HG02588 (cell line): ENCODE data around the gene MAP4K4.

Experiments
- ATAC-seq: cut with Tn5 transposase; IDR thresholded peaks from one replicate; pipeline ENCODE4 v1.9.1; 2021; ENCODE audit warnings: mild to moderate bottlenecking, moderate library complexity; ENCODE audit not compliant: unreplicated experiment

The MAP4K4 gene

DNA sequence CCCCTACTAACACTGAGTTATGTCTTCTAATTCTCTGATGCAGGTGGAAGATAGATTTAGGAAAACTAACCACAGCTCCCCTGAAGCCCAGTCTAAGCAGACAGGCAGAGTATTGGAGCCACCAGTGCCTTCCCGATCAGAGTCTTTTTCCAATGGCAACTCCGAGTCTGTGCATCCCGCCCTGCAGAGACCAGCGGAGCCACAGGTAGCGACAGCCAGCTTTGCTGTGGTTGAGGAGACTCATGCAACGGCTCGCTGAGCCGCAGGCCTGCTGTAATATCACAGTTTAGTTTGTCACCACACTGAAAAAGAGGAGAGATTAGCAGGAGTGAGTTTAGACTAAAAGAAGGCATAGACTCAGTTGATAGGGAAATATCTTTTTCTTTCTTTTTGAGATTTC is 163.3 kb downstream of the MAP4K4 start:
- no peak for ATAC-seq

DNA sequence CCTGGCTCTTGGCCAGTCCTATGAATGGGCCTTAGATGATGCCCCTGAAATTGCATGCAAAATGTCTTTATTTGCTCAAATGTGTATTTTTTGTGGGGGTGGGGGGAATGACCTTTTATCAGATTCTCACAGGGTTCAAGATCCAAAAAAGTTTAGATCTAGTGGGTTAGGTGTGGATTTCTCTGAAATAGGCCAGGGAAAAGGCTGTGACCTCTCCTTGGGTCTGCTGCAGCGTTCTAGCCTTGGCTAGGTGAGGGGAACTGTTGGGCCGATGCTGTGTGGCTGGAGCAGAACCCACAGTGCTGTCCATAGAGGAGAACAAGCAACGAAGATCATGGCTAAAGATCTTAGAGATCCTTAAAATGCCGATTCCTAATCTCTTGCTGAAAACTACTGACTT is 163.9 kb downstream of the MAP4K4 start:
- ATAC-seq = no peak

DNA sequence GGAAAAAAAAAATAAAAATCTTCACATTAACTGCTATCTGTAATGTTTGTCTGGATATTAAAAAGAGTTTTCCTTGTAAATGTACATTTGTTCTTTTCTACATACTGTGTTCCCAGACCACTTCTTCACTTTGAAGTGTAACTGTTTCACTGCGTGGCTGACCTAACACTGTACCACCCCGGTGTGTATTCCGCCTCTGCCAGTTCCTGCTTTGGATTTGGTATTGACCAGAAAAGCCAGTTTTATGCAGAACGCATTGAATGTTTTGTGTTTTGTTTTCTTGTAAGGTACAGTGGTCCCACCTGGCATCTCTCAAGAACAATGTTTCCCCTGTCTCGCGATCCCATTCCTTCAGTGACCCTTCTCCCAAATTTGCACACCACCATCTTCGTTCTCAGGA is 166.0 kb downstream of the MAP4K4 start:
- ATAC-seq = no peak

DNA sequence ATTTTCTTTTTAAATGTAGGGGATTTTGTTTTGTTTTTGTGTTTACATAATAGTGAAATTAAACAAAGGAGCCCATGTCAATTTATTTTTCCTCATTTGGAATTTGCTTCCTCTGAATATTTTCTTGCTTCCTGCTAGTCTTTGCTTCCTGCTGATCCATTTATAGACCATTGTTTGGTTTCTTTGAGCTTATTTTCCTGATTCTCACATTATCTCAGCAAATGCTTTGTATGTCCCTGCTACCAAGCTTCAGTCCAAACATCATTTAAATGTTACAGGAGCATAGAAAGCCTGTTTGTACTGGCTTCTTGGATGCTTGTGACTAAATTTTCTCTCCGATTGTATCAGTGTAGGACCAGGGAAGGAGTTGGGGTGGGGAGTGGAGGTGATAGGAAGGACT is 166.9 kb downstream of the MAP4K4 start:
- no peak for ATAC-seq

DNA sequence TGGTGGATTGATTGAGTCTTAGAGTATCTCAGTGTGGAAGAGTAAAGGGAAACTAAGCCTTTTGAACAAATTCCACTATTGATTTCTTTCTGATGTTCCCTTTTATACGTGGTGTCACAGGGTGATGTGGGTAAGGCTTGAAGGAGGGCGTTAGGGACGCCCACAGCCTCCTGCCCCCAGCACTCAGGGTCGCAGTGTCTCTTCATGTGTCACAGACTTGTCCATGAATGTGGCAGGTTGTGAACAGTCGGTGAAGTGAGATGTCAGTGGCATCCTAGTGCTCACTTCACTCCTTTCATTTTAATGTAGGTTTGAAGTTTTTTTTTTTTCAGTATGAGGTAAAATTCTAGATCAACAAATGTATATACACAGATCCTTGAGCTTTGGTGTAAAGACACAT is 171.0 kb downstream of the MAP4K4 start:
- ATAC-seq = no peak

DNA sequence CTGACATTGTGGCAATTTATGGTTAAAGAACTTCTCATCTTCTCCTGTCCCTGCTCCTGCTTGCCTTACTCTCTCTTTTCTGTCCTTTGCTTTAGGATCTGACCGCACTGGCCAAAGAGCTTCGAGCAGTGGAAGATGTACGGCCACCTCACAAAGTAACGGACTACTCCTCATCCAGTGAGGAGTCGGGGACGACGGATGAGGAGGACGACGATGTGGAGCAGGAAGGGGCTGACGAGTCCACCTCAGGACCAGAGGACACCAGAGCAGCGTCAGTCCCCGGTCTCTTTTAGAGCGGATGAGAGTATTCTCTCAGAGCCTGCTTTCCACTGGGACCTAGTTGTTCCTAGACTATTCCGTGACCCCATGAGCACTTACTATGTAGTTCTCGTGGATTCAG is 172.0 kb downstream of the MAP4K4 start:
- ATAC-seq = no peak

DNA sequence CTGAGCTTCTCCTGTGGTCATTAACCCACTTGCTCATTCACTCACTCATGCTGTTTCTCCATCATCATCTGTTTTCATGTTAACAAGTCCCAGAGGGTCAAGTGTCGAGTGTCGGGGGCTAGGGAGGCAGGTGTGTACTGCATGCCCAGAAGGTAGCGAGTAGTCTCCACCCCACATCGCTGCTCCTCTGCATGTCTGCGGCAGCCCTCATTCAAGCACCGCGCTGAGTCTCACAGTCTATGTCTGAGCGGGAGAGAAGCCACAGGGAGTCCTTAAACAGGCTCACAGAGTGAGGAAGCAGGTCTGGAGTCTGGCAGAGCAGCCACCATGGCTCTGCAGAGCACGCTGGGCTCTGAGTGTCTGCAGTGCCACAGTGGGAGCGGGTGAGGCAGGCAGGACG is 172.9 kb downstream of the MAP4K4 start:
- ATAC-seq = no peak

DNA sequence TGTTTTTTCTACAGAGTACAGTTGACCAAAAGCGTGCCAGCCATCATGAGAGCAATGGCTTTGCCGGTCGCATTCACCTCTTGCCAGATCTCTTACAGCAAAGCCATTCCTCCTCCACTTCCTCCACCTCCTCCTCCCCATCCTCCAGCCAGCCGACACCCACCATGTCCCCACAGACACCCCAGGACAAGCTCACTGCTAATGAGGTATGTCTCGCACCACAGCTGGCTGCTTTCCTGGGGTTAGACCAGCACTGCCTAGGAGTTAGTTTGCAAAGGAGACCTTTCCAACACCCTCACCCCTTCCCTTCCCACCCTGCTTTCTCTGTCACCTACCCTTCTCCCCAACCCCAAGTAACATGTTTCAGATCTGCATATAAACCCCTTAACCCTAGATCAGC is 174.0 kb downstream of the MAP4K4 start:
- ATAC-seq = no peak

DNA sequence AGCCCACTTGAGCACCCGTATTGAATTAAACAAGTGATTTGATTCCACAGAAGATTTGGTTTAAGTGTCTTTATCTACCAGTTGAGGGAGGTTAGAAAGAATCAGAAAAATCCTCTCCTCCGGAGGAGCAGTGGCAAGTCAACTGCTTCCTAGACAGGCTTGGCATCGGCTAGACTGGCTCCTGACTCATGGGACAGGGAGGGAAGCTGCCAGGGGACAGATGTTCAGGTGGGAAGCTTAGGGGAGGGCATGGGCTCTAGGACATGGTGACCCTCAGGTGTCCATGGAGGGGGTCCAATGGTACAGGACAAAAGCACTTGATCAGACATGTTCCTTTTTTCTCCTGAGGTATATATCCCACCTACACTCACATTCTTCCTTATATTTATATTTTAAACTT is 175.0 kb downstream of the MAP4K4 start:
- ATAC-seq = no peak

DNA sequence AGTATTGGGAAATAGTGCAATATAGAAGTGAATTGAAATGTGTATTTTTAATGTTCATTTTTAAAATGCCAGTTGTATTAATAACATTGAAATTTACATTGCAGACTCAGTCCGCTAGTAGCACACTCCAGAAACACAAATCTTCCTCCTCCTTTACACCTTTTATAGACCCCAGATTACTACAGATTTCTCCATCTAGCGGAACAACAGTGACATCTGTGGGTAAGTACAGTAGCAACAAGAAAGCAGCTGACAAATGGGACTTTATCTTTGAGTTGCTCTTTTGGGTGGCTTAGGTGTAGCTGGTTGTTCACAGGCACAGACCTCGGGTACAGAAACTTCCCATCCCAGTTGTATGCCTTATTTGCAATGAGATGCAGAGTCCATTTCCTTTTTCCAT is 176.0 kb downstream of the MAP4K4 start:
- ATAC-seq = no peak

DNA sequence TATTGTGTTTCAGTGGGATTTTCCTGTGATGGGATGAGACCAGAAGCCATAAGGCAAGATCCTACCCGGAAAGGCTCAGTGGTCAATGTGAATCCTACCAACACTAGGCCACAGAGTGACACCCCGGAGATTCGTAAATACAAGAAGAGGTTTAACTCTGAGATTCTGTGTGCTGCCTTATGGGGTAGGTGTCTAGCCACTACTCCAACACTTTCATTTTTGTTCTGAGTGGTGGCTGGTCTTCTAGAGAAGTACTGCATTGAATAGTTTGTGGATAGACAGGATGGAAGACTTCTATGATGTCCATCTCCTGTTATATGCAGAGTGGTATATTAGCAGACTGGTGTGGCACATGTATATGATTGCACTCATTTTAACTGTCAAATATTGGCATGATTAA is 176.6 kb downstream of the MAP4K4 start:
- ATAC-seq = no peak

DNA sequence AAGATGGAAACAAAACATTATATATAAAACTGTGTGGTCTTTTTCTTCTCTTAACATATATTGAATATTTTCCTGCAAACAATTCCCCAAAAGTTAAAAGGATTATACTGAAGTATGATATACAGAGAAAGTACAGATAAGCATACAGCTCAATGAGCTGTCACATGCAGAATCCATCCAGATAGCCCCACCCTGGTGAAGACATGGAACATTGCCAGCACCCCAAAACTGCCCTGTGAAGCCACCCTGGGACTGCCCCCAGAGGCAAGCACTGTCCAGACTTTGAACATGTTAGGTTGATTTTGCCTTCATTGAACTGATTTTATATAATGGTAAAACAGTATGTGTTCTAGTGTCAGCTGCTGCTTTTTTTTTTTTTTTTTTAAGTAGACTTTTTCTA is 182.0 kb downstream of the MAP4K4 start:
- ATAC-seq = no peak

DNA sequence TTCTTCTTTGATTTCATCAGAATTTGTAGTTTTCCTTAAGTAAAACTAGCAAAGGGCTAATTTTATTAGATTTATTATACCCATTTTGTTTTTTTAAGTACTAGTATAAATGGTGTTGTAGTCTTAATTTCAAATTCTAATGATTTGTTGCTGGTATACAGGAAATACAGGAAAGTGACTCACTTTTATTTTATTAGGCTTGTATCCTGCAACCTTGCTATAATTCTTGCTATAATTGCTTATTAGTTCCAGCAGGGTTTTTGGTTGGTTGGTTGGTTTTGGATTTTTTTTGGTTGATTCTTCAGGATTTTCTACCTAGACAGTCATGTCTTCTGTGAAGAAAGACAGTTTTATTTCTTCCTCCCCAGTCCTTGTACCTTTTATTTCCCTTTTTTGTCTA is 183.6 kb downstream of the MAP4K4 start:
- no peak for ATAC-seq

DNA sequence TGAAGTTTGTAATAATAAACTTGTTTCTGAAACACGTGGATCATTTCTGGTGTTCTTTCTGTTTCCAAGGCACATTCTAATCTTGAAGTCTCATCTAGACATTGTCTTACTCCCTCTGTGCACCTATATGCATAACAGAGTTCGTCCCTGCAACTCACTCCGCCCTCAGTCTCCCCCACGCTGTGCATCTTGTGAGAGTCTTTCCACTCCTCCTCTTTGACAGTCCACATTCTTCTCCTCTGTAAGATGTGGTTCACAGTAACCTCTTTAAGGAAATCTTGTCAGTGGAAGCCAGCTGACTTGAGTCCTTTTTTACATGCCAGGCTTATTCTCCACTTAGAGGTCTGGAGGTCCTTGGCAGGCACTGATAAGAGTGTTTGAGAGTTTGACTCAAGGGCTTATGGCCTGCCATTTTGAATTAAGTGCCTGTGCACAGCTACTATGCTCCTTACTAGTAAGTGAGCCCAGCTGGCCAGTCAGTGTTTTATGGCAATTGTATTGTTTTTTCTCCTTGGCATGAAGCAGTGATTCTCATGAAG is 185.3 kb downstream of the MAP4K4 start:
- no peak for ATAC-seq

DNA sequence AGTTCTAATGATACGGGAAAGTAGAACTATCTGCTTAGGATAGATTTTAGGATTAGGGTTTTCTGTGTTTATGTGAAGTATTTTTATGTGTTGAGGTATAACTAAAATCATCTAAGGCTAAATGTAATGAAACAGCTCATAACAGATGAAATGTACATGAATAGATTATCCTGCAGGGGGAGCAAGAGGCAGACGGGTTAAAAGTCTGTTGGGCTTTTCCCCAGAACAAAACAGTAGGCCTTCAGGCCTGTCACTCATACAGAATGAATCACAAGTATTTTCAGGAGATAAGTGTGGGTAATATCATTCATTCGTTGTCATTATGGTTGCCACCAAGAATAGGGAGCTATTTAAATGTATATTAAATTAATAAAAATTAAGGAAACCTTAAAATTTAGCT is 186.4 kb downstream of the MAP4K4 start:
- no peak for ATAC-seq

DNA sequence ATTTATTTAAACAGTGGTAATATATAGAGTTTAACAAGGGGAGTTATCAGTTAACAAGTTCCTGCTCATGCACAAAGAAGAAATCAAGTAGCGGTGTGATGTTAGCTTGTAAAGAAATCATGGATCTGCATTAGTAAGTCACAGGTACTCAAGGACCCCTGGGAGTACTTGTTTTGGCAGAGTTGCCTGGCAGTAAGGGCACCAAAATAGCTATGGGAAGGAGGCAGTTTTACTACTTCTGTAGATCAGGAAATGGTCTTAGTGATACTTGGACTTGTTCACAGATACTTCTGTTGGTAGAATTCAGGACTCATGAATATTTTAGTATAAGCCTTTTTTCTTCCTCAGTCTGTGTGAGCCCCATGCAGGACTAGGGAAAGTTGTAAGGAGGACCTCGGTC is 186.9 kb downstream of the MAP4K4 start:
- no peak for ATAC-seq

DNA sequence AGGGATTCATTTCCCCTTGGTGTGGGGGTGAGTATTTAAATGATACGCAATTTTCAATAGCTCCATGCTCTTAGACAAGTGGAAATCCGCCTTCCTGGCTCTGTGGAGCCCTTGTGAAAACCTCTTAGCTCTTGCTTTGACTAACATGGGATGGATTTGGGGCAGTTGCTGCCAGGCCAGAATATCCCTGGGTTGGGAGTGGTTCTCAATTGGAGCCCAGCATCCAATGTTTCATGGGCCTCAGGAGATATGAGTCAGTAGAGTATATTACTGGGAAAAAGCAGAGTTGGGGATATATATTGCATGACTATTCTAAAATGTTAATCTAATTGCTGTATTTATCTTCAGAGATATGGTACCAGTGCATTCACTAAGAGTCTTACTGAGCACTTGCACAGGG is 189.8 kb downstream of the MAP4K4 start:
- ATAC-seq = no peak

DNA sequence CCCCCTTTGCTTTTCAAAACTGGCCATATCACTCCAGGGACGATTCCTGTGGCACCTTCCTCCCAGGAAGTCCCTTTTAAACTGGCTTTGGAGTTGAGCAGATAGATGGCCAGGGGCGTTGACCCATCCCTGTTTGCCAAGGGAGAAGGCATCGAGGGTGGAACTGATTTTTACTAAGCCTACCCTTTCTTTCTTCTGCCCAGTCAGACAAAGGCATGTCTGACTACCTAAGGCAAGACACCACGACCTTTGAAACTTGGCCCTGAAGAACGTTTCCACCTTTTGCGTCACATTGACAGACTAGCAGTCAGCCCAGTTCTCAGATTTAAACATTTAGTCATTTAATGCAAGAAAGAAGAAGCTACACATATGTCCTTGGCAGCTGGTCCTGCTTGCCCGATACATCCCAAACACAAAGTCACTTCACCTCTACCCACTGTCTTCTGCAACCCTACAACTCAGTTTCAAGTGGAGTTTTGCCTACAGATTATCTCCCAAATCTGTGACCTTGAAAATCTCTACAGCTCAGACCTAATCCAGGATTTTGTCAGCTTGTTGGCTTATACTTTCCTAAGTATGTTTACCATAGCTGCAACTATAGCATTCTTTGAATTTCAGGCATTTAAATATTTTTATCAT is 192.1 kb downstream of the MAP4K4 start:
- ATAC-seq = no peak

DNA sequence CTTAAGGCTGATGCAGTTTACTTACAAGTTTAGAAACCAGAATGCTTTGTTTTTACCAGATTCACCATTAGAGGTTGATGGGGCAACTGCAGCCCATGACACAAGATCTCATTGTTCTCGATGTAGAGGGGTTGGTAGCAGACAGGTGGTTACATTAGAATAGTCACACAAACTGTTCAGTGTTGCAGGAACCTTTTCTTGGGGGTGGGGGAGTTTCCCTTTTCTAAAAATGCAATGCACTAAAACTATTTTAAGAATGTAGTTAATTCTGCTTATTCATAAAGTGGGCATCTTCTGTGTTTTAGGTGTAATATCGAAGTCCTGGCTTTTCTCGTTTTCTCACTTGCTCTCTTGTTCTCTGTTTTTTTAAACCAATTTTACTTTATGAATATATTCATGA is 194.9 kb downstream of the MAP4K4 start:
- ATAC-seq = no peak

DNA sequence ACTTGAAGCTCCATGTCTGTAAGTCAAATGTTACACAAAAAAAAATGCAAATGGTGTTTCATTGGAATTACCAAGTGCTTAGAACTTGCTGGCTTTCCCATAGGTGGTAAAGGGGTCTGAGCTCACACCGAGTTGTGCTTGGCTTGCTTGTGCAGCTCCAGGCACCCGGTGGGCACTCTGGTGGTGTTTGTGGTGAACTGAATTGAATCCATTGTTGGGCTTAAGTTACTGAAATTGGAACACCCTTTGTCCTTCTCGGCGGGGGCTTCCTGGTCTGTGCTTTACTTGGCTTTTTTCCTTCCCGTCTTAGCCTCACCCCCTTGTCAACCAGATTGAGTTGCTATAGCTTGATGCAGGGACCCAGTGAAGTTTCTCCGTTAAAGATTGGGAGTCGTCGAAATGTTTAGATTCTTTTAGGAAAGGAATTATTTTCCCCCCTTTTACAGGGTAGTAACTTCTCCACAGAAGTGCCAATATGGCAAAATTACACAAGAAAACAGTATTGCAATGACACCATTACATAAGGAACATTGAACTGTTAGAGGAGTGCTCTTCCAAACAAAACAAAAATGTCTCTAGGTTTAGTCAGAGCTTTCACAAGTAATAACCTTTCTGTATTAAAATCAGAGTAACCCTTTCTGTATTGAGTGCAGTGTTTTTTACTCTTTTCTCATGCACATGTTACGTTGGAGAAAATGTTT is 196.3 kb downstream of the MAP4K4 start:
- ATAC-seq = no peak

DNA sequence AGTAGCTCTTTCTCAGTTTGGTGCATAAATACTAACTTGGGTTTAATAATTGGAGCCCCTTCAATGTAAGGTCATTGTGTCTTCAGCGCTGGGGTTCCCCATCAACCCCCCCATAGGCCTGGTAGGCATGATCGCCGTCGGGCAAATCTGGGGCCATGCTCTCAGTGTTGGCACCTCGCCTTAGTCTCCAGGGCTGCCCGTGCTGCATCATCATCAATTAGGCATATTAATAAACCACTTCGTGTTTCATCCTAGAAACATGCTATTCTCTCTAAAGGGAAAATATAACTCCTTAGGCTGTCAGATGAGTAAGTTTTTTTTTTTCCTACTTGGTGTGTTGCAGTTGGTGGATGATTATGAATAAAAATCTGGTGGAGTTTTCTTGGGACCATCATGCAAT is 197.5 kb downstream of the MAP4K4 start:
- no peak for ATAC-seq

DNA sequence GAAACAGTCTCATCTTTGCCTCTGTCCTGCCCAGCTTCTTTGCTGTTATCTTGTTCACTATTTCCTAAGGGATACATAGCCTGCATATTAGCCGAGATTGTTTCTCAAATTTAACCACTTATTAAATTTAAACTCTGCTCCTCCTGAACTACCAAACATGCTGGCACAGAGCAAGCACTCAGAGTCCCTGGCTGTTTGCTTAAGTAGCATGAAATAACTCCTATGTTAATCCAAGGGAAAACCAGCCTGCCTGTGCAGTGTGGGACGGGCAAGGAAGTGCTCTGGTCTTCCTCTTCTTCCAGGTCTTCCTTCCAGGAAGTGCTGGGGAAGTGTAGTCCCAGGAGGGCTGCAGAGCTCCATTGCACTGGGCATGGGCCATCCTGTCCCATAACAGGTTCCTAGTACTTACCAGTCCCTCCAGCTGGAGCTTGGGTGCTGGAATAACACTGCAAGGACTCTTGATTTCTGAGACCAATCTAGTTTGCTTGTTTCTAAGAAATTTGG is 198.4 kb downstream of the MAP4K4 start:
- ATAC-seq = no peak

DNA sequence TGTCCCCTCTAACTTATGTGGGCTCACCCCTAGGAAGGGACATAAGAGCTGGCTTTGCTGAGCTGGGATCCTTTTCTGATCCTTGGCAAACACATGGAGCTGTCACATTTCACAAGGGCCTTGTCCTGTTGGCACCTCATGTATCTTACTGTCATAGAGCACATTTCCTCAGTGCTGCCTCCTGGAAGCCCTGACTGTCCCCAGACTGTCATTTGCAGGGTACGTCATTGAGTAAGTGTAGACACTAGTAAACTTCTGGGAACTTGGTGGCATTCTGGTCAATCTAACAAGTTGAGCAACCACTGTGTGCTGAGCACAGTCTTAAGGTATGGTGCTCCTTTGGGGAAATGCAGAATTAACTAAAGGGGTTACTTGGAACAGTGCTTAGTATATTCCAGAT is 199.8 kb downstream of the MAP4K4 start:
- no peak for ATAC-seq
